Ecto neural progenitor cell (in vitro differentiated cells): ENCODE results near the gene ARID4A.
"Not testable (repeated sequence)": the region's sequence is repeated elsewhere in the genome, so short reads cannot be mapped to it uniquely, and the experiment has no call there.

ENCODE experiments used
- DNase-seq: peaks from one replicate; pipeline ENCODE4 v3.0.0-alpha.2; 2018; ENCODE audit warnings: low spot score

The ARID4A gene

GRCh38 chr14:58362798-58363412 lies 64.5 kb downstream of the ARID4A start:
- no peak for DNase-seq

GRCh38 chr14:58364316-58364715 lies 66.0 kb downstream of the ARID4A start:
- no peak for DNase-seq

GRCh38 chr14:58367296-58367695 lies 68.9 kb downstream of the ARID4A start:
- no peak for DNase-seq

- DNase-seq = no peak
Observed at GRCh38 chr14:58368956-58369355, 70.6 kb downstream of the ARID4A start.

- DNase-seq = no peak
Observed at GRCh38 chr14:58376791-58377190, 78.4 kb downstream of the ARID4A start.

- no peak for DNase-seq
Observed at GRCh38 chr14:58390830-58391229, 92.5 kb downstream of the ARID4A start.

- DNase-seq = no peak
Observed at GRCh38 chr14:58395562-58395811, 97.1 kb downstream of the ARID4A start.

GRCh38 chr14:58395812-58396788 lies 97.7 kb downstream of the ARID4A start, which contains the start of gene TOMM20L:
Gene TOMM20L, plus strand, starts transcription at chr14:58395930. Its CDS starts 28 bp downstream, at chr14:58395958.
- DNase-seq = peak; percentile 89

- DNase-seq = no peak
Observed at GRCh38 chr14:58397156-58397555, 98.8 kb downstream of the ARID4A start.

- DNase-seq = no peak
Observed at GRCh38 chr14:58398495-58398894, 100.1 kb downstream of the ARID4A start.

- DNase-seq = no peak
Observed at GRCh38 chr14:58398895-58399294, 100.5 kb downstream of the ARID4A start.

GRCh38 chr14:58401587-58401986 lies 103.2 kb downstream of the ARID4A start:
- DNase-seq = no peak

- no peak for DNase-seq
Observed at GRCh38 chr14:58408681-58409215, 110.4 kb downstream of the ARID4A start.

- no peak for DNase-seq
Observed at GRCh38 chr14:58414845-58415244, 116.5 kb downstream of the ARID4A start.

GRCh38 chr14:58415636-58416547 lies 117.5 kb downstream of the ARID4A start:
- no peak for DNase-seq

GRCh38 chr14:58416934-58417333 lies 118.6 kb downstream of the ARID4A start:
- not testable (repeated sequence) for DNase-seq
